HepG2 (cell line): ENCODE results near the gene MTA2. TPM values are rescaled to one million over a fixed set of nuclear protein-coding genes. Genes with fewer than 3 reads are reported as not detected.

ENCODE experiments used
- AGO1 ChIP-seq: fragments of 200-400 bp; formaldehyde crosslinking; IDR thresholded peaks from 2 replicates; pipeline ENCODE4 v1.6.1; 2017; ENCODE audit warnings: mild to moderate bottlenecking, low read depth, low read length, moderate library complexity; ENCODE audit not compliant: poor library complexity, severe bottlenecking
- CTCF ChIP-seq: sonication (generic); formaldehyde crosslinking; IDR thresholded peaks from 2 replicates; pipeline ENCODE4 v1.5.0; 2020; ENCODE audit warnings: mild to moderate bottlenecking, missing genetic modification reagents, moderate library complexity
- JUNB ChIP-seq: sonication (generic); formaldehyde crosslinking; IDR thresholded peaks from 2 replicates; pipeline ENCODE4 v1.8.0; 2022; ENCODE audit warnings: missing genetic modification reagents, mild to moderate bottlenecking, borderline replicate concordance
- KLF15 ChIP-seq: sonication (generic); formaldehyde crosslinking; IDR thresholded peaks from 2 replicates; pipeline ENCODE4 v1.8.1; 2023; ENCODE audit warnings: borderline replicate concordance, mild to moderate bottlenecking, inconsistent platforms, missing genetic modification reagents, mixed read lengths
- NFE2L2 ChIP-seq: fragments of 150-350 bp; IDR thresholded peaks from 2 replicates; pipeline ENCODE4 v1.6.1; 2014; ENCODE audit warnings: low read length
- PREB ChIP-seq: sonication (generic); formaldehyde crosslinking; IDR thresholded peaks from 2 replicates; pipeline ENCODE4 v1.4.0; 2020; ENCODE audit warnings: missing genetic modification reagents
- THAP11 ChIP-seq: IDR thresholded peaks from 2 replicates; pipeline ENCODE4 v1.6.1; 2016; ENCODE audit warnings: missing biosample characterization, missing genetic modification reagents
- ZKSCAN5 ChIP-seq: sonication (generic); formaldehyde crosslinking; IDR thresholded peaks from 2 replicates; pipeline ENCODE4 v1.5.1; 2020; ENCODE audit warnings: mild to moderate bottlenecking, missing genetic modification reagents
- ZNF276 ChIP-seq: sonication (generic); formaldehyde crosslinking; IDR thresholded peaks from 2 replicates; pipeline ENCODE4 v1.4.0; 2020; ENCODE audit warnings: mild to moderate bottlenecking, low read depth, missing genetic modification reagents
- ZNF292 ChIP-seq: sonication (generic); formaldehyde crosslinking; IDR thresholded peaks from 2 replicates; pipeline ENCODE4 v1.8.1; 2022; ENCODE audit warnings: mild to moderate bottlenecking, low read depth, missing genetic modification reagents, borderline replicate concordance
- ZNF703 ChIP-seq: sonication (generic); formaldehyde crosslinking; IDR thresholded peaks from 2 replicates; pipeline ENCODE4 v1.5.1; 2020; ENCODE audit warnings: missing genetic modification reagents, mild to moderate bottlenecking, moderate library complexity, borderline replicate concordance
- ZNF841 ChIP-seq: sonication (generic); formaldehyde crosslinking; IDR thresholded peaks from 2 replicates; pipeline ENCODE4 v1.8.1; 2023; ENCODE audit warnings: missing genetic modification reagents, borderline replicate concordance
- ZSCAN21 ChIP-seq: sonication (generic); formaldehyde crosslinking; IDR thresholded peaks from 2 replicates; pipeline ENCODE4 v1.8.0; 2022; ENCODE audit warnings: mild to moderate bottlenecking, missing genetic modification reagents, moderate library complexity, borderline replicate concordance
- ZZZ3 ChIP-seq: sonication (generic); formaldehyde crosslinking; IDR thresholded peaks from 2 replicates; pipeline ENCODE4 v1.4.0; 2020; ENCODE audit warnings: missing genetic modification reagents, mild to moderate bottlenecking, borderline replicate concordance
- polyA plus RNA-seq, 8 experiments: library from polyadenylated mRNA; depleted of rRNA in 3 of 8; stranded (reverse) in 7 of 8; unstranded in 1 of 8; fragments of >200 nt; fragmentation: Illumina TruSeq in 4 of 8; extraction: Trizol in 4 of 8; gene quantifications; 2 replicates each; pipeline versions ENCODE4 v1.2.1 to v1.2.3, GENCODE V29; 2011 to 2016; ENCODE audit warnings: low read depth in 4 of 8, missing spikeins in 1 of 8, mixed read lengths in 1 of 8; ENCODE audit not compliant: insufficient read depth in 1 of 8
- total RNA-seq, 5 experiments: library from RNA; depleted of rRNA; stranded (reverse); fragments of >200 nt; fragmentation: Illumina TruSeq; extraction: Trizol; gene quantifications; 2 replicates each; pipeline ENCODE4 v1.2.3, GENCODE V29; 2016; ENCODE audit warnings: low read depth in 1 of 5
- TF ChIP-seq, protein P1 (sequence below): IDR thresholded peaks from 2 replicates; pipeline ENCODE4 v1.6.1; 2016; ENCODE audit warnings: low read depth, control low read depth
- TF ChIP-seq, protein P2 (sequence below): sonication (generic); formaldehyde crosslinking; IDR thresholded peaks from 2 replicates; pipeline ENCODE4 v1.4.0; 2020; ENCODE audit warnings: missing genetic modification reagents, mild to moderate bottlenecking, borderline replicate concordance
- TF ChIP-seq, protein P3 (sequence below): sonication (generic); formaldehyde crosslinking; IDR thresholded peaks from 2 replicates; pipeline ENCODE4 v1.8.1; 2022; ENCODE audit warnings: mild to moderate bottlenecking, missing genetic modification reagents

Gene MTA2
- total and polyA plus RNA-seq, 2 of the 13 experiments (the other 11 are each of a cell fraction or from before 2014, with no cell fraction given), result 14.0 to 70.0 TPM

- TF ChIP-seq ZNF276 (CRISPR knock-in tag) (no peak), PREB (CRISPR knock-in tag) (no peak), CTCF (CRISPR knock-in tag) (peak; percentile 95), THAP11 (CRISPR knock-in tag) (no peak), ZNF703 (CRISPR knock-in tag) (no peak), AGO1 (no peak), NFE2L2 (no peak), ZSCAN21 (no peak; the same call in 1 of the 2 replicates), ZKSCAN5 (CRISPR knock-in tag) (no peak), ZNF292 (CRISPR knock-in tag) (no peak), JUNB (CRISPR knock-in tag) (no peak), ZNF841 (no peak), ZZZ3 (CRISPR knock-in tag) (no peak), KLF15 (CRISPR knock-in tag) (no peak)
- TF ChIP-seq, protein P1, sequence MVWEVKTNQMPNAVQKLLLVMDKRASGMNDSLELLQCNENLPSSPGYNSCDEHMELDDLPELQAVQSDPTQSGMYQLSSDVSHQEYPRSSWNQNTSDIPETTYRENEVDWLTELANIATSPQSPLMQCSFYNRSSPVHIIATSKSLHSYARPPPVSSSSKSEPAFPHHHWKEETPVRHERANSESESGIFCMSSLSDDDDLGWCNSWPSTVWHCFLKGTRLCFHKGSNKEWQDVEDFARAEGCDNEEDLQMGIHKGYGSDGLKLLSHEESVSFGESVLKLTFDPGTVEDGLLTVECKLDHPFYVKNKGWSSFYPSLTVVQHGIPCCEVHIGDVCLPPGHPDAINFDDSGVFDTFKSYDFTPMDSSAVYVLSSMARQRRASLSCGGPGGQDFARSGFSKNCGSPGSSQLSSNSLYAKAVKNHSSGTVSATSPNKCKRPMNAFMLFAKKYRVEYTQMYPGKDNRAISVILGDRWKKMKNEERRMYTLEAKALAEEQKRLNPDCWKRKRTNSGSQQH (CRISPR knock-in tag), result no peak
- TF ChIP-seq, protein P2, sequence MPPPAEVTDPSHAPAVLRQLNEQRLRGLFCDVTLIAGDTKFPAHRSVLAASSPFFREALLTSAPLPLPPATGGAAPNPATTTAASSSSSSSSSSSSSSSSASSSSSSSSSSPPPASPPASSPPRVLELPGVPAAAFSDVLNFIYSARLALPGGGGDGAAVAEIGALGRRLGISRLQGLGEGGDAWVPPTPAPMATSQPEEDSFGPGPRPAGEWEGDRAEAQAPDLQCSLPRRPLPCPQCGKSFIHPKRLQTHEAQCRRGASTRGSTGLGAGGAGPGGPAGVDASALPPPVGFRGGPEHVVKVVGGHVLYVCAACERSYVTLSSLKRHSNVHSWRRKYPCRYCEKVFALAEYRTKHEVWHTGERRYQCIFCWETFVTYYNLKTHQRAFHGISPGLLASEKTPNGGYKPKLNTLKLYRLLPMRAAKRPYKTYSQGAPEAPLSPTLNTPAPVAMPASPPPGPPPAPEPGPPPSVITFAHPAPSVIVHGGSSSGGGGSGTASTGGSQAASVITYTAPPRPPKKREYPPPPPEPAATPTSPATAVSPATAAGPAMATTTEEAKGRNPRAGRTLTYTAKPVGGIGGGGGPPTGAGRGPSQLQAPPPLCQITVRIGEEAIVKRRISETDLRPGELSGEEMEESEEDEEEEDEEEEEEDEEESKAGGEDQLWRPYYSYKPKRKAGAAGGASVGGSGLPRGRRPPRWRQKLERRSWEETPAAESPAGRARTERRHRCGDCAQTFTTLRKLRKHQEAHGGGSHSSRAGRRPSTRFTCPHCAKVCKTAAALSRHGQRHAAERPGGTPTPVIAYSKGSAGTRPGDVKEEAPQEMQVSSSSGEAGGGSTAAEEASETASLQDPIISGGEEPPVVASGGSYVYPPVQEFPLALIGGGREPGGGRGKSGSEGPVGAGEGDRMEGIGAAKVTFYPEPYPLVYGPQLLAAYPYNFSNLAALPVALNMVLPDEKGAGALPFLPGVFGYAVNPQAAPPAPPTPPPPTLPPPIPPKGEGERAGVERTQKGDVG (CRISPR knock-in tag), result no peak
- TF ChIP-seq, protein P3, sequence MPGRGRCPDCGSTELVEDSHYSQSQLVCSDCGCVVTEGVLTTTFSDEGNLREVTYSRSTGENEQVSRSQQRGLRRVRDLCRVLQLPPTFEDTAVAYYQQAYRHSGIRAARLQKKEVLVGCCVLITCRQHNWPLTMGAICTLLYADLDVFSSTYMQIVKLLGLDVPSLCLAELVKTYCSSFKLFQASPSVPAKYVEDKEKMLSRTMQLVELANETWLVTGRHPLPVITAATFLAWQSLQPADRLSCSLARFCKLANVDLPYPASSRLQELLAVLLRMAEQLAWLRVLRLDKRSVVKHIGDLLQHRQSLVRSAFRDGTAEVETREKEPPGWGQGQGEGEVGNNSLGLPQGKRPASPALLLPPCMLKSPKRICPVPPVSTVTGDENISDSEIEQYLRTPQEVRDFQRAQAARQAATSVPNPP, result no peak
These were observed 41.0 kb downstream of the MTA2 start (continued) for GRCh38 chr11:62560566-62561103.
